Measurements from ENCODE around the gene KHNYN. TPM values are rescaled to one million over a fixed set of nuclear protein-coding genes. Genes with fewer than 3 reads are reported as not detected.

The KHNYN gene
- total RNA-seq (2022; extraction: Qiagen RNA extraction; ENCODE audit: low read depth): 25.0 to 31.2 TPM (median 29.2 TPM) in 5 replicates

DNA sequence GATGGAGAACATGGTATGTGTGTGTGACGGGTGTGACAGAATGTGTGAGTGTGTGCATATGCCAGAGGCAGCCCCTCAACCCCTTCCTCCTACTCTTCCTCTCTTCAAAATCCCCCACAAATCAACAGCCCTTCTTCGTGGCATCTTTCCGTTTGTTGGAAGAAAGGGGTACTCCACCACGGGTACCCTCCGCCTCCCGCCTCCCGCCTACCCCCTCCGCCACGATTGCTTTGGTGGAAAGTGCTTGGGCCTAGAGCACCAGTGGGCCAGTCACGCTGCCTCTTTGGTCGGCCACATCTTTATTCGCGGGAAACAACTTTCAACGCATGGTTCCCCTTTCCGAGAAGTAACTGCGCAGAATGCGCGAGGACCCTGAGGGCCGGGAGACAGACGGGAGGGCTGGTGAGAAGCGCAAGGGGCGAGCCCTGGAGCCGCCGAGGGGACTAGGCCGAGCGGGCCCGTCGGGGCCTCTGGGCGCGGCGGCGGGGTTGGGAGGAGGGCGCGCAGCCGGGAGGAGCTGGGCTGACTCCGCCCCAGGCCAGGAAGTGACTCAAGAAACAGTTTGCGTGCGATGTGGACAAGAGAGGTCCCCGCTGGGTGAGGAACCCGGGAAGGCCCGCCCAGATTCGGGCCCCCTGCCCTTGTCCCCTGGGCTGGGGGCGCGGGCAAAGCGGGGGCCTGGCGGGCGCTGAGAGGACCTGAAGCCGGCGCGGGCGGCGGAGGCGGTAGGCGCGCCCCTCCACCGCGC is at the start of gene KHNYN, which contains the start of gene CBLN3:
TSS of gene KHNYN (plus strand) at position 560 of the 748 bp plus-strand sequence. CDS start 777 bp downstream, outside the sequence.
TSS of gene CBLN3 (minus strand) at position 274 of the 748 bp plus-strand sequence. CDS start 614 bp downstream, outside the sequence.

DNA sequence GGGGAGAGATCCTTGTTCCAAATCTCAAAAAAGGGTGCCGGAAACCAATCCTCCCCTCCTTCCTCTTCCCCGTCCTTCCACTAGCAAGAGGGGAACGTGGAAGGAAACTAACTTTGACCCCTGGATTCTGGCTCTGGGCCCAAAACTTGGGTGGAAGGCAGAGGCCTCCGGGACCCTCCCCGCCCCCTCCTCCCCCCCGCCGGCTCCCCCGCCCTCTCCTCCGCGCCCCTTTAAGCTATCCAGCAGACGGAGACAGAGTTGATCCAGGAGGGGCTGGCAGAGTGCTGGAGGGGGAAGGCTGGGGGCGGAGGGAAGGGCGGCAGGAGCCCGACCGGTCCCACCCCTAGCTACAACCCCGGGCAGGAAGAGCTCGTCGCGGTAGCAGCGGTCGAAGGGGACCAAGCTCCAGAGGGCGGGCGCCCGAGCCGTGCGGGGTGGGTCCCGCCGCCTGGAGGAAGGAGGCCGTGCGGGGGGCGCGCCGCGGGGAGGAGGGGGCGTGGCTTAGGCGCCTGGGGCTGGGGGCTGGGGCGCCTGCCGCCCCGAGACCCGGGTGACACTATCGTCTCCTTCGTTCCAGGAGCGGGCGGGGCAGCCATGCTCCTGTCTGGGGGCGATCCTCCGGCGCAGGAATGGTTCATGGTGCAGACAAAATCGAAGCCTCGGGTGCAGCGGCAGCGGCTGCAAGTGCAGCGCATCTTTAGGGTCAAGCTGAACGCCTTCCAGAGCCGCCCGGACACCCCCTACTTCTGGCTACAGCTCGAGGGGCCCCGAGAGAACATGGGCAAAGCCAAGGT is 30.9 kb upstream of the KHNYN start, which contains the start of gene NYNRIN:
TSS of gene NYNRIN (plus strand) at position 351 of the 794 bp plus-strand sequence. CDS start at position 595, 244 bp downstream.

DNA sequence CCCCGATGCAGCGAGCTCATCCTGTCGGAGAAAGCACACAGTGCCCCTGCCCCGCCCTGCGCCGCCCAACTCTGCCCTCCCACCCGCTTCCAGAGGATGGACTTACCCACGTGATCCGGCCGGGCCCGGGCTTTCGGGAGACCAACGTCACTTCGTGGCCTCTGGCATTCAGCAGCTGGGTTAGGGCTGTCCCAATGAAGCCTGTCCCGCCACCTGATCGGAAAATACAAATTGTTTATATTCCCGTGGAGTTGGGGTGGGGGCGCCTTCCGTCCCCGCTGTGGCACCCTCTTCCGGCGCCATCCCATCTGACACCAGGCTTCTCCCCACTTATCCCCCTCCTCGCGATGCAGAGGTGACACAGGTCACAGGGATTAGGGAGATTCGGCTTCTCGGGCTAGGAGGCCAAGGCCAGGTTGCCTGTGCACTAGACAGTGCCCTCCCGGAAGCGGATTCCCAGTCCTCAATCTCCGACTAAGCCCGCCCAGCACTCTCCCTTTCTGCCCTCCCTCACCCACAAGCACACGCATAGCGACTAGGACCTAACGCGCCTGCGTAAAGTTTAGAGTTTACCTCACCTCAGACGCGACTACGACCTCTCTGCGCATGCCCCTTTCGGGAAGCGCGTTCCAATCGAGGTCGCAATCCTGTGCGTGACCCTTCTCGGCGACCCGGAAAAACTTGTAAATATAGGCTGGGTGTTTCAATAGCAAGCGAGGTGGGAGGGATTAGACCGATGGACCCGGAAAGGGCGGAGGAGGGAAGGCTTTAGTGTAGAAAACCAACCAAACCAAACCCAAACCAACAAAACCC is 12.7 kb downstream of the KHNYN start, which contains the start of gene SDR39U1:
TSS of gene SDR39U1 (minus strand) at position 537 of the 813 bp plus-strand sequence. CDS start at position 530, 7 bp downstream.

Other genes starting within 250 kb of the KHNYN start
- 76.9 to 102 TPM (median 78.5 TPM) in 5 replicates for gene IPO4, start 241.1 kb upstream of the KHNYN start, total RNA-seq (2022; extraction: Qiagen RNA extraction; ENCODE audit: low read depth)
- 63.8 to 71.3 TPM (median 70.1 TPM) in 5 replicates for gene TM9SF1, start 234.5 kb upstream of the KHNYN start, total RNA-seq (2022; extraction: Qiagen RNA extraction; ENCODE audit: low read depth)
- not detected in 5 replicates for gene TSSK4, start 224.3 kb upstream of the KHNYN start, total RNA-seq (2022; extraction: Qiagen RNA extraction; ENCODE audit: low read depth)
- 78.2 to 95.9 TPM (median 81.6 TPM) in 5 replicates for gene CHMP4A, start 216.5 kb upstream of the KHNYN start, total RNA-seq (2022; extraction: Qiagen RNA extraction; ENCODE audit: low read depth)
- gene MDP1, start 213.9 kb upstream of the KHNYN start, total RNA-seq (2022; extraction: Qiagen RNA extraction; ENCODE audit: low read depth): 28.2 to 30.5 TPM (median 28.9 TPM) in 5 replicates
- gene NEDD8, start 197.6 kb upstream of the KHNYN start, total RNA-seq (2022; extraction: Qiagen RNA extraction; ENCODE audit: low read depth): 443 to 489 TPM (median 464 TPM) in 5 replicates
- gene GMPR2, start 197.0 kb upstream of the KHNYN start, total RNA-seq (2022; extraction: Qiagen RNA extraction; ENCODE audit: low read depth): 54.6 to 64.7 TPM (median 59.1 TPM) in 5 replicates
- gene TINF2, start 187.3 kb upstream of the KHNYN start, total RNA-seq (2022; extraction: Qiagen RNA extraction; ENCODE audit: low read depth): 33.6 to 39.6 TPM (median 38.4 TPM) in 5 replicates
- gene TGM1, start 166.8 kb upstream of the KHNYN start, total RNA-seq (2022; extraction: Qiagen RNA extraction; ENCODE audit: low read depth): 0.48 to 1.2 TPM (median 1.2 TPM) in 5 replicates
- 15.9 to 17.8 TPM (median 17.5 TPM) in 5 replicates for gene RABGGTA, start 158.4 kb upstream of the KHNYN start, total RNA-seq (2022; extraction: Qiagen RNA extraction; ENCODE audit: low read depth)
- gene DHRS1, start 130.2 kb upstream of the KHNYN start, total RNA-seq (2022; extraction: Qiagen RNA extraction; ENCODE audit: low read depth): 10.3 to 13.4 TPM (median 11.5 TPM) in 5 replicates
- 15.1 to 19.5 TPM (median 18.5 TPM) in 5 replicates for gene NOP9, start 130.1 kb upstream of the KHNYN start, total RNA-seq (2022; extraction: Qiagen RNA extraction; ENCODE audit: low read depth)
- gene CIDEB, start 122.0 kb upstream of the KHNYN start, total RNA-seq (2022; extraction: Qiagen RNA extraction; ENCODE audit: low read depth): 0.18 to 0.50 TPM (median 0.32 TPM) in 5 replicates
- 2.9 to 7.2 TPM (median 3.7 TPM) in 5 replicates for gene LTB4R2, start 119.8 kb upstream of the KHNYN start, total RNA-seq (2022; extraction: Qiagen RNA extraction; ENCODE audit: low read depth)
- 5.3 to 7.0 TPM (median 6.2 TPM) in 5 replicates for gene LTB4R, start 118.5 kb upstream of the KHNYN start, total RNA-seq (2022; extraction: Qiagen RNA extraction; ENCODE audit: low read depth)
- not detected in 5 replicates for gene ADCY4, start 94.9 kb upstream of the KHNYN start, total RNA-seq (2022; extraction: Qiagen RNA extraction; ENCODE audit: low read depth)
- not detected in 5 replicates for gene RIPK3, start 90.0 kb upstream of the KHNYN start, total RNA-seq (2022; extraction: Qiagen RNA extraction; ENCODE audit: low read depth)
- gene NFATC4, start 61.8 kb upstream of the KHNYN start, total RNA-seq (2022; extraction: Qiagen RNA extraction; ENCODE audit: low read depth): 0.07 to 0.40 TPM (median 0.22 TPM) in 5 replicates
- gene NYNRIN, start 31.0 kb upstream of the KHNYN start, total RNA-seq (2022; extraction: Qiagen RNA extraction; ENCODE audit: low read depth): 0.13 to 0.48 TPM (median 0.16 TPM) in 5 replicates
- 1.3 to 1.6 TPM (median 1.5 TPM) in 5 replicates for gene CBLN3, start 286 bp upstream of the KHNYN start, total RNA-seq (2022; extraction: Qiagen RNA extraction; ENCODE audit: low read depth)
- 33.4 to 54.6 TPM (median 51.3 TPM) in 5 replicates for gene SDR39U1, start 12.8 kb downstream of the KHNYN start, total RNA-seq (2022; extraction: Qiagen RNA extraction; ENCODE audit: low read depth)
- not detected in 5 replicates for gene CMA1, start 78.3 kb downstream of the KHNYN start, total RNA-seq (2022; extraction: Qiagen RNA extraction; ENCODE audit: low read depth)
- gene CTSG, start 146.3 kb downstream of the KHNYN start, total RNA-seq (2022; extraction: Qiagen RNA extraction; ENCODE audit: low read depth): not detected in 5 replicates
- not detected in 5 replicates for gene GZMH, start 179.7 kb downstream of the KHNYN start, total RNA-seq (2022; extraction: Qiagen RNA extraction; ENCODE audit: low read depth)
- not detected in 5 replicates for gene GZMB, start 204.2 kb downstream of the KHNYN start, total RNA-seq (2022; extraction: Qiagen RNA extraction; ENCODE audit: low read depth)

Data from A549 treated with CpdA at 1 μM for 4 hours (cell line).